Stimulated activated CD8-positive, alpha-beta memory T cell treated with anti-CD3 and anti-CD28 coated beads, Interleukin-4, amount 100 ng/mL, for 24 hours (primary cell): ENCODE results near the gene GCH1.
"Not testable (repeated sequence)": the region's sequence is repeated elsewhere in the genome, so short reads cannot be mapped to it uniquely, and the experiment has no call there.

Experiments used
- DNase-seq: peaks from one replicate; pipeline ENCODE4 v3.0.0-alpha.2; 2020; ENCODE audit warnings: low read depth

The GCH1 gene

DNA sequence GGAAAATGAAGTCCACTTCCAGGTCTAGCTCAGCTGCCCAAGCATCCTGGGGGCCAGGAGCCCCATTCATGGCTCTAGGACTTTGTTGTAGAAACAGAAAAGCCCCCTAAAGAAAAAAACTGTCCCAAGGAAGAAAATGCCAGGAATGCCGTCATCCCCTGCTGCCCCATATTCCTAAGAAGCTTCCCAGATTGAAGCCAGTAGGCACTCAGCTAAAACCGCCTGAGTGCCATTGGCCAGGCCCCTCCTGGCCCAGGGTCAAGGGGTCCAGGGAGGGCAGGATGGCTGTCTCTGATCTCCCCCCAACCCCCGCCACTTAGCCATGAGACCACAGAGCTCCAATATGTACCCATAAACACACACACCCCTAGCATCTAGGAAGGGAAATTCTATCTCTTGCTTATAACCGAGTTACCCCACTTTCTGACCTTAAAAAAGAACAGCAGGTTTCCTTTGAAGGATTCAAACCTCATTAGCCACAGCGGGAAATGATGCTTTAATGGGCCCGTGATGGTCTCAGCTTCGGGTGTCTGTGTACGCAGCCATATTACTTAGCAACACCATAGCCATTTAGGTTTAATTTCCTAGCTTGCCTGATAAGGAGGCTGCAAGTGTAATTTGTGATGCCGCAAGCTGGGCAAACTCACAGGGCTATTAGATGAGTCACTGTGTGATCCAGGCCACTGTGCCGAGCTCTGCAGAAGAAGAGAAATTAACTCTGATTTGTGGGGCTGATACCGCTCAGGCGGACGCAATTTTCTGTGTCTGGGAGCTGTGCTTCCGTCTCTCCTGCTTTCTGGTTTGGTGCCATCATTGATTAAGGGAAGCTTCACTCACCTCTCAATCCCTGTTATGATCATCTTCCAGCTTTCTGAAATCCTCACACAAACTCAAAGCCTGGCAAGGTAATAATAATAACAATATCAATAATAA lies 84.2 kb downstream of the GCH1 start:
- DNase-seq = no peak

DNA sequence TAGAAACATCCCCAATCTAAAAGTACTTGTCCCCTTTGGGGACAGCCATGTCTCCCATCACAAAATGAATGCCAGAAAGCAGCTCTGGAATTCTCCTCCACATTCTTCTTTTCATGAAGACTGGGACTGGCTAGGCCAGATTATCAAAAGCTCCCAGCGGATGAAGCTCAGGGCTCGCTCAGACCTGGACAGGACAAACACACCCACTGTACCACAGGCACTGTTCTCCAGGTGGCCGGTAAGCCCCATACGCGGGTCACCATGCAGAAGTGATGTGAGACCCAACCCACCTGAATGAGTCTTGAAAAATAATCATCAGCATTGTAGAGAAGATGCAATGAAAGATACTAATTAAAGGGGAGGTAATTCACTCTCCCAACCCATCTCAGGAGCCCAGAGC lies 85.1 kb downstream of the GCH1 start:
- no peak for DNase-seq

DNA sequence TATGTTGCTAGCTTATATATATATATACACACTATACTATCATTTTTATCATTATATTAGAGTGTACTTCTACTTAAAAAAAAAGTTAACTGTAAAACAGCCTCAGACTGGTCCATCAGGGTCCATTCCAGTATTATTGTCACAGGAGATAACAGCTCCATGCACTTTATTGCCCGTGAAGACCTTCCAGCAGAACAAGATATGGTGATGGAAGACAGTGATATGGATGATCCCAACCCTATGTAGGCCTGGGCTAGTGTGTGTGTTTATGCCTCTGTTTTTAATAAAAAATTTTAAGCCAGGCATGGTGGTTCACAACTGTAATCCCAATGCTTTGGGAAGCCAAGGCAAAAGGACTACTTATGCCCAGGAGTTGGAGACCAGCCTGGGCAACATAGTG lies 86.2 kb downstream of the GCH1 start:
- no peak for DNase-seq

DNA sequence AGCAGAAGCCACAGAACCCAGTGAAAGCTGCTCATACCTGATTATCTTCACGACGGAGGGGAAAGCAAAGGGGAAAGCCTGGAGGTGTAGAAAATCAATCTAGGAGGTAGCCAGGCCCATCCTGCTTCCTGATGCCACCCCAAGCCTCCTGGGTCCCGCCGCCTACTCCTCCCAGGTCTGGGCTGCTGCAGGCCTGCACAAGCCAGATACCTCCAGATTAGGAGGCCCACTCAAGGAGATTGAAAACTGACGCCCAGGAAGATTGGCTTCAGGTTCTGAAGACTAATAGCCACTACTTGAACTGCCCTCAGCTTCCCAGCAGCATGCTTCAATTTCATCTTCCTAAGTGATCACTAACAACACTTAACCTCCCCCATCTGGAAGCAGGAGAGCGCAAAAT lies 87.1 kb downstream of the GCH1 start:
- DNase-seq = no peak

DNA sequence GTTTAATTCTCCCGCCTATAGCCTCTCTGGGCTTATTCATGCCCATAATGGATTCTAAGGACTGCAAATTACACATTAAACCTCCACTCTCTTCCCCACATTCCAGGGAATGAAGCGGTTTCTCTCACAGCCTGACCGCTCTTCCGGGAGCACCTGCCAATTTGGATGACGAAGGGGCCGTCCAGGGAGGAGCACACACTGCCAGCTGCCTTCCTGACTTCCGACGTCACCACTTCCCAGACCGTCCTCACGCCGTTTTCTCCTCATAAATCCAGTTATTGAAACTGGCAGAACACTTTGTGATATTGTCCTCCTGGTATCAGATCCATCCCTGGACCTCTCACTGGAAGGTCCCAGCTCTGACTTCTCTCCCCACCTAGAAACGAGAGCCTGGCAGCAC lies 87.6 kb downstream of the GCH1 start:
- no peak for DNase-seq

DNA sequence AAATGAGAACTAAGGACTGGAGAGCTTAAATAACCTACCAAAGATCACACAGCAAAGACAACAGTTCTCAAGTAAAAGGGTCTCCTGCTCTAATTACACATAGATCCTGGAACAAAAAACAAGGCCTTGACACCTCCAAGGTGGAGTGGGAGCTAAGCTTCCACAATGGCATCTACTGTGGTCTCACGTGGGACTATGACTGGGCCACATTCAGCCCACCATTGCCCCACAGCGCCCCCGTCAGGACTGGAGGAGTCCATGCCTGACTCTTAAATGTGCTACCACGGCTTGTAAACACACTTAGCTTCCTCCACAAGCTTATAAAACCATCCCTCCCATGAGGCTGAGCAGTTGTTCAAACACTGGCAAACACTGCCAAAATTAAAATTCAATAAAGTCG lies 88.5 kb downstream of the GCH1 start:
- peak; percentile 9 for DNase-seq

DNA sequence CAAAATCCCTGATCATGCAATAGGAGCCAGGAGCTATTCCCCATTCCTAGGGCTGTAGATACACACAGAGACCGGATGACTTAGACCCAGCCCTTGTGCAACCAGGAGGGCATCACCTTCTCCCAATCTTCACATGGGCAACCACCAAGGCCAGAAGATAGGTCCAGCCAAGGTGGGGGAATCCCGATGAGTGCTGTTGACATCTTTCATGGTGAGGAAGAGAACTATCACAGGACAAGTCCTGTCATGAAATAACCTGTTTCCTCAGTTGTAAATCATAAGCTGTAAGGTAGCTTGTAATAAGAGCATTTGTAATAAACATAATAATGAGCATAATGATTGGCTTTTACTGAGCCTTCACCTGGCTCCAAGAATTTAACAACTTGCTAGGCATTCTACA lies 89.5 kb downstream of the GCH1 start:
- DNase-seq = no peak

DNA sequence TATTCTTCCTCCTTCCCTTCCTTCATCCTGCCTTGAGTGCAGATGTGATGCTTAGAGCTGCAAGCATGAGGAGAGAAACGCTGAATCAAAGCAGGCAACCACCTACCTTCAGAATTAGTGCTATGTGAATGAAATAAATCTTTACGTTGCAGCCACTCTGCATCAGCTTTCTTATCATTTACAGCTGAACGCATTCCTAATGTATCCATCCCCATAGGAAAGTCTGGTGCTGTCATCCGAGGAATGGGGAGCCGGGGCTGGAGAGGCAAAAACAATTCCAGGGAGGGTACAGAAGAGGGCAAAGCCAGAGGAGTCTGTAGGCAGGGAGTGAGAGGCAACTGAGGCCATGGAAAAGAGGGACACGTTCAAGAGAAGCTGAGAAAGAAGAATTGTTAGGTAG lies 90.0 kb downstream of the GCH1 start:
- DNase-seq = no peak

DNA sequence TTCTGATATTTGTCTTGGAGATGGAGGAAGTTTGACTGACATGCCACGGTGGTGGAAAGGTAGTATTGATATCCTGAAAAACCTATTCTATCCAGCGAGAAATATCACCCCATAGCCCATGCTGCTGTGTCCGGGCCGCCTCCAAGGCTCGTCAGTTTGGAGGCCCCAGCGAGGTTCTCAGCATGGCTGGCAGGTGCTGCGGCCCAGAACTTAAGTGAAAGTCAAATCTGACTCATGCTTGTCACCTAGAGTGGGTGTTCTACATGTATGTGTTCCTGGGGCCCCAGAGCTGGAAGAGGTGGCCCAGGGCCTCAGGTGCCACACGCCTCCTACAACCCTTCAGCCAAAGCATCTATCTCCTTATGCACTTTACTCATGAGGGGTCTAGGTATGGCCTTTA lies 92.9 kb downstream of the GCH1 start:
- DNase-seq = no peak

DNA sequence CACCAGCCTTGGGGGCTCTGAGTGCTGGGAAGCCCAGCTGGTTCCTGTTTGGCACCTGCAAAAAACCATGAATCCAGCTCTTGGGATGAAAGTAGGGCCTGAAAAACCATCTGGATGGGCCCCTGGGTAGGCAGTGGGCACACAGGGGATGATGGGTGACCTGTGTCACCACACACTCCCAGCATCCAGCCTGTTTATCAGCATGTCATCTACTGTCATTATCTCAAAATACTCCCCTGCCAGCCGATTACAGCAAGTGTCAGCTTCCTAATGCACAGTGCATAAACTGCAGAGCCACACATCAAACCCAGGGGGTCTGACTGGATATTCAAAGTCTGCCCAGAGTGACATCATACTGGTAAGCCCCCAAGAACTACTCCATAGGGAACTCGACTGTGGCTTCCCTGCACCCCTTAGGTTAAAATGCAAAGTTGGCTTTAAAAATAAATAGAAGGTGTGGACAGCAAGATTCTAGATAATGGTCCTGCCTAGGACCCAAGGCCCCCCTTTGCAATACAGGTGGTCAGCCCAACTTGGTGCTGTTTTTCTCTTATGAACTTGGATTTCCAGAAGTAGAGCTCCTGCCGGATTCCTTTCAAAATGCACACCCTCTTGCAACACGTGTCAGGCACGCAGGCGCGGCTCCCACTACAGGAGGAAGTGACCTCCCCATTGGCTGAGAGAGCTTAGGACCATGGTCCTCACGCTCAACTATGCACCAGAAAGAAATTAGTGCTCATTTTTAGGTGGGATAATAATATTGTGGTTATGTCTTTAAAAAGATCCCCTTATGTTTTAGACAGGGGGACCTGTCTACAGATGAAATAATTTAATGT lies 94.1 kb downstream of the GCH1 start:
- no peak for DNase-seq

DNA sequence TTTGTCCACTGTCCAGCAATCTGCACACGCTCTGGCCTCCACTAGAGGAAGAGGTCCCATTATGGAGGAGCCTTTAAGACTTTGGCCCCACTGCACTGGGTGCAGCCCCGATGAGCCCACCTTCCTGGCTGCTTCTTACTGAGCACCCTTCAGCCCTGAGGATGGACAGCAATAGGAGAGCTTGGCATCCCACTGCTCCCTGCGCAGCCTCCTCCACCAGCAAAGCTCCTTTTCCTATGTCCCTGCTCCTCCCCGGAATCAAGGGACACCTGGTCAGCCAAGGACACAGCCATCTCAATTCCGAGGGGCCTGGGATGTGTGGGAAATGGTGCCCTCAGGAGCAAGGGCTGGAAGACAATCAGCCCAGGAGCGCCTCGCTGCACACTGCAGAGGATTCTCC lies 94.7 kb downstream of the GCH1 start:
- DNase-seq = no peak

DNA sequence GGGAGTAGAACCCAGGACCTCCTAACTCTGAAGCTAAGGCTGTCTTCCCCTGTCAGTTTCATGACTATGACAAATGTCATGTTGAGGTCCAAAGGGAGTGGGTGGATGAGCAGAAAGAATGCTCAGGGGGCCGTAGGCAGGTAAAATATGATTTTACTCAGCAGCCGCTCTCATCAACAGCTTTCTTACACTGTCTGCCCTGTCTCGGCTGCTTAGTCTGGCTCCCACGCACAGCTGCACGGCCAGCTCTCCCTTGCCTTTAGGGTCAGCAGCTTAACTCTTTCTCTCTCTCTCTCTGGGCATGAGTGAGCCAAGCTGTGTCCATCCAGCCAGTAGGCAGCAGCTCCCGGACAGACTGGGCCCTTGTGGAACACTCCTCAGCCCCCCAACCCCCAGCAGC lies 95.2 kb downstream of the GCH1 start:
- no peak for DNase-seq

DNA sequence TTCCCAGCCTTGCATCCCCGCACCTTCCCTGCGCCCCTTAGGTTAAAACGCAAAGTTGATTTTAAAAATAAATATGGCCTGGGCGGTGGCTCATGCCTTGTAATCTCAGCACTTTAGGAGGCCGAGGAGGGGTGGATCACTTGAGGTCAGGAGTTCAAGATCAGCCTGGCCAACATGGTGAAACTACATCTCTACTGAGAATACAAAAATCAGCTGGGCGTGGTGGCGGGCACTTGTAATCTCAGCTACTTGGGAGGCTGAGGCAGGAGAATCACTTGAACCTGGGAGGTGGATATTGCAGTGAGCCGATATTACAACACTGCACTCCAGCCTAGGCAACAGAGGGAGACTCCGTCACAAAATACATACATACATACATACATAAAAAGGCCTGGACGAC lies 96.0 kb downstream of the GCH1 start:
- DNase-seq = no peak

DNA sequence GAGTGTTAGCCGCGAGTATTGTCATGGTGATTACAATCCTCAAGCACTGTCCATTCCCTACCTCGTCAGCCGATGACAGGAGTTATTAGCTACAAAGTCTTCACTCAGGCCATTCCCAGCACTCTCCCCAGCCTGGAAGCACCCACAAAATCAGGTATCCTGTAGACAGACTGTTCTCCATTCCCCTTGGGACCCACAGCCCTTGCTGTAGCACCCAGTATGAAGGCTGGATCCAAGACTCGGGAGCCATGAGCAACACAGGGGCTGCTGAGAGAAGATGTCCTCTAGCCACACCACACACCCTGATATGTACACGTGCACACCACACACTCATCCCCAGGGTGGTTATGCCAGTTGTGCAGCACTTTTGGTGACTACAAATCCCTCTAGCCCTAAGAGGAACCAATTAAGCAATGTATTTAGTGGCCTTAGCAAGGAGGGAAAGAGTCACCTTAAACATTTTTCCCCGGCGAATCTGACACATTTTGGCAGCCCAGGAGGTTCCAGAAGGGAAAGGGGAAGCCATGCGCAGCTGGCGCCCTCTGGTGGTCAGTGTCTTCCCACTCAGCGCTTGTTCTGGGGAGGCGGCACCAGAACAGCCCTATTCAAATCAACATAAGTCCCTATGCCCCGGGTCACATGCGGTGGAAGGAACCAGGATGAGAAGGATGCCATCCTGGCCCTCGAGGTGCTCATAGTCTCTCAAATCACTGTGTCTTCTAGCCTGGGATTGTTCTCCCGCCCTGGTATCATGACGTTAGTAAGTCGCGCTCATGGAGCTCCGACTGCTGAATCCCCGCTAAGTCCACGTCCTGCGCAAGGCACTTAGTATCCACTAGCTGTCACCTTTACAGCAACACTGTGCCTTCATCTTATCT lies 96.9 kb downstream of the GCH1 start:
- DNase-seq = peak; percentile 64

DNA sequence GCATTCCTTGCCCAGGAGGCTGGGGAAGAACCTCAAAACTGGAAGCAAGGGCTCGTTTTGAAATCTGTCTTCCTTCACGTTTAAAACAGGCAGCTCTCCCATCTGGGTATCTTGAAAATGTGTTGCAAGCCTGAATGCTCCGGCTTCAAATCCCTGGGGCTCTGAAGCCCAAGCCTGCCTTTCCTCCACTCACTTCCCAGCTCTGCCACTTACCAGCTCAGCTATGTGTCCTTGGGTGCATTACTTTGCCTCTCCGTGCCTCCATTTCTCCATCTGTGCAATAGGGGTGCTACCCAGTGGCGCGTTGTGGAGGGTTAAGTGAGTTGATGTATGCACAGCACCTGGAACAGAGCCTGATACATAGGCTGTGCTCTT lies 97.6 kb downstream of the GCH1 start:
- DNase-seq = no peak

DNA sequence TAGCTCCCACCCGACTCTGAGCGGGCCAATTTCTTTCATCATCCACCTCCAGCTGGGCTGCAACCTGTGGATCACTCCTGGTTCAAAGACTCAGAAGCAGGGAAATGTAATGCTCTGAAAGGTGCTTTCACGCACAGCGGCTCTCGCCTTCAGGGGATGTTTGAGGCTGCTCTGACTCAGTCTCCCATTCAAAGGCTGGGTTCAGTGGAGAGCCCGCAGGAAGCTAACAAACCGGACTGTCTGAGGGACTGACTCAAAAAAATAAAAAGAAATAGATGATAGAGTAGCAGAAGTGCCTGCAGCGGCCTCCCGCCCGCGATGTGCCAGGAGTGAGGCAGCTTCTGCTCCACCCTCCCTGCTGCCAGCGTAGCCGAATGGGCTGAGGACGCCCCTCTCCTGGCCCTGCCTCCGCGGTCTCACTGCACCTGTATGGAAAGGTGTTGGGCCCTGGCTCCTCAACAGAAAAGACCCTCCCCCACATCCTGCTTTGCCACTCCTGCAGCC lies 98.0 kb downstream of the GCH1 start:
- DNase-seq = no peak

DNA sequence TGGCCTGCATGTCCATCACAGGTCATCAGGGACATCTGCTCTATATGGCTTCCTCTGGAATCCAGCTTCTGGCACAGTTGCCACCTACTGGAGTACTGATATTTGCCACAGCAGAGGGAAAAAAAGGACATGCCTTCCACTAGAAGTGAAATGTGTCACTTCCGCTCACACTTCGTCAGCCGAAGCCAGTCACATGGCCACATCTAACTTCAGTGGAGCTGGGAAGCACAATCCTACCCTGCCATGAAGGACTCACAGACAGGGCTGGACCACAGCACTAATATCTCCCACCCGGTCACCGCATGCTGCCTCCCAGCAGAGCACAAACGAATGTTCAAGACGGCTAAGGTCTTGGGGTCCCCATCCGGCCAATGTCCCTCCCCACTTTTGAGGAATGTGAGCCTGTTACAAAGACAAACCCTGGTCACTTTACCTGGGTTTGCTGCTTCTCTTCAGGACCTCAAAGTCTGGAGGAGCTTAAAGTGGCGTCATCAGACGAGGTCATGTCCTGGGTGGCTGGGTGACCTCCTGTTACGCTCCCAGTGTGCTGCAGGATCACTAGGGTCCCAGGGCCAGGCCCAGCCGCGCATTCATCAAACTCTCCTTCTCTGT lies 98.6 kb downstream of the GCH1 start:
- no peak for DNase-seq

DNA sequence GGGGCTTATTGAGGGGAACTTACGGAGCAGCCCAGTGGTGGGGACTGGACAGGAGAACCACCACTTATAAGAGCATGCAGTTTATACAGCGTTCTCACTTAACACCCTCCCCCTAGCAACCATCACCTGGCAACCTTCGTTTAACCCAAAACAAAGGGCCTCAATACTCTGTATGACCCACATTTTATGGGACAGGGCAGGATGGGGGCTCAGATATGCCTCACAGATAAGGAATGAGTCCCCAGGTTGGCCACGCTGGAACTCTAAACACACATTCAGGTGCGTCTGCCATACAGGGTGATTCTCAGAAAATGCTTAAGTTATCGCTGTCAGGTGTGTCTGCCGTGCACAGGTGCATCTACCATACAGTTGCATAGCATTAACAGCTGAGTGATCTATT lies 99.2 kb downstream of the GCH1 start:
- DNase-seq = no peak

DNA sequence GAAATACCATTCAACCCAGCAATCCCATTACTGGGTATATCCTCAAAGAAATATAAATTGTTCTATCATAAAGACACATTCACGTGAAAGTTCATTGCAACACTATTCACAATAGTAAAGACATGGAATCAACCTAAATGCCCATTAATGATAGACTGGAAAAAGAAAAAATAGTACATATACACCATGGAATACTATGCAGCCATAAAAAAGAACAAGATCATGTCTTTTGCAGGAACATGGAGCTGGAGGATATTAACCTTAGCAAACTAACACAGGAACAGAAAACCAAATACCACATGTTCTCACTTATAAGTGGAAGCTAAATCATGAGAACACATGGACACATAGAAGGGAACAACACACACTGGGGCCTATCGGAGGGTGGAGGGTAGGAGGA lies 101.1 kb downstream of the GCH1 start:
- DNase-seq = not testable (repeated sequence)

DNA sequence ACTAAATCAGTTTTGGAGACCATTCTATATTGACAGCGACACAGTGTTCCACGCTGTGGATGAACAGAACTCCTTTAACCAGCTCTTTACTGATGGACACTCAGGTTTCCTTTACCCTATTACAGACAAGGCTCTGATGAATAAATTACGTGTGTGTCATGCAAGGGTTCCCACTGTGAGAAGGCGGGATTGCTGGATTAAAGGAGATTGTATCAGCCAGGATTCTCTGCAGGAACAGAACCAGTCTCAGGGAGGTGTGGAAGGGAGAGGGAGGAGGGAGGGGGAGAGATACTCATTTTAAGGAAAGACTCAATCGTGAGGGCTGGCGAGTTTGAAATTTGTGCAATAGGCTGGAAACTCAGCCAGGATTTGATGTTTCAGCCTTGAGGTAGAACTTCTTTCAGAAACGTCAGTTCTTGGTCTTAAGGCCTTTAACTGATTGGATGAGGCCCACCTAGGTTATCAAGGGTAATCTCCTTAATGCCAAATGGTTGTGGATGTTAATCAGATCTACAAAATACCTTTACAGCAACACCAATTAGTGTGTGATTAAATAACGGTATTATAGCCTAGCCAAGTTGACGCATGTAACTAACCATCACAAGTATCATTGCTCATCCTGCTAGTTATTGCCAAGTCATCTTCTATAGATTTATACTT lies 104.0 kb downstream of the GCH1 start:
- no peak for DNase-seq

DNA sequence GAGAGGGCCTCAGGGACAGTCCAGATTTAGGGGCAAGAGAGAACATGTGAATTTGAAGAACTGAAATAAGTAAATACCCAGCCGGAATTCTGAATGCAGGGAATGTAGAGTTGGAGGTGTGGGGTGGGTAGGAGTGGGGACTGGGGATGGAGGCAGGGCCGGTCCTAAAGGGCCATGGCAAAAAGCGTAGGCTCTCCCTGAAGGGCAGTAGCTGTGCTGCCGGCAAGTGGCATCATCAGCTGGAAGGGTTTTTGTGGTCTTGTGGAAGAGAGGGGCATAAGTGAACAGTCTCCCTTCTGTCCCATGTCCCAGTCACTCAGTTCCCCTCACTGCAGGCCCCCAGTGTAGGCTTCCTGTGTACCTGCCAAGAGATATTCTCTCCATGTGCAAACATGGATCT lies 104.6 kb downstream of the GCH1 start:
- DNase-seq = no peak
